Stimulated activated CD8-positive, alpha-beta memory T cell treated with anti-CD3 and anti-CD28 coated beads, Interleukin-7, amount 100 ng/mL, for 48 hours (primary cell): Measurements from ENCODE around the gene RASA3.

Experiments
- DNase-seq, 2 donors: peaks; one replicate each; pipeline ENCODE4 v3.0.0-alpha.2; 2020; ENCODE audit warnings: low read depth in 1 of 2; ENCODE audit errors: extremely low read depth in 1 of 2

Gene RASA3

DNA sequence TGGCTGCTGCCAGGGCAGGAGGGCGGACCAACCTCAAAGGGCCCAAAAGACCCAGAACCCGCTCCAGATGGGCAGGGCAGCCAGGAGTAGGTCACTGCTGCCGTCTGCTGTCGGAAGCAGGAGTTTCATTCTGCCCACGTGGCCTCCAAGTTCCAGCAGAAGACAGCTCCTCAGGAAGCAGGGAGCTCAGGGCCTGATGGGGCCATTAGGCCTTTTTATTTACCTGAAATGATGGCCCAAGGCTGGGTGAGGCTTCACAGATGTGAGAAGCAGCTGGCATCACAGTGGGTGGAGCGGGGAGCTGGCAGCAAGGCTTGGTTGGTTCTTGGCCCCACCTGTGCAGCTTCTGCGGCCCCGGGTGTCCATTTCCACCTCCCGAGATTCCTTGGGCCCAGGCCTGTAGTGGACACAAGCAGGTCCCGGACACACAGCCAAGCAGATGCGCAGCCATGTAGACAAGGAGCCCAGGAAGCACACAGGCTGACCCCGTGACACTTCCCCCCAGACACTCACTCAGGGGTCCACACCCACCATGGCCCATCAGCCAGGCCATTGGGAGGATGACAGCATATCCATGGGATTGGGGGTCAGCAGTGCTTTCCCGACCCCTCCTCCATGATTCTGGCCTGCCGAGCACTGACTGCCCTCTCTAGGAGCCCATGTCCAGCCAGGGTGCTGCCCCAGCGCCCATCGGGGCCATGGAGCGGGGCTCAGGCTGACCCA lies 185.0 kb downstream of the RASA3 start:
- DNase-seq: no peak

DNA sequence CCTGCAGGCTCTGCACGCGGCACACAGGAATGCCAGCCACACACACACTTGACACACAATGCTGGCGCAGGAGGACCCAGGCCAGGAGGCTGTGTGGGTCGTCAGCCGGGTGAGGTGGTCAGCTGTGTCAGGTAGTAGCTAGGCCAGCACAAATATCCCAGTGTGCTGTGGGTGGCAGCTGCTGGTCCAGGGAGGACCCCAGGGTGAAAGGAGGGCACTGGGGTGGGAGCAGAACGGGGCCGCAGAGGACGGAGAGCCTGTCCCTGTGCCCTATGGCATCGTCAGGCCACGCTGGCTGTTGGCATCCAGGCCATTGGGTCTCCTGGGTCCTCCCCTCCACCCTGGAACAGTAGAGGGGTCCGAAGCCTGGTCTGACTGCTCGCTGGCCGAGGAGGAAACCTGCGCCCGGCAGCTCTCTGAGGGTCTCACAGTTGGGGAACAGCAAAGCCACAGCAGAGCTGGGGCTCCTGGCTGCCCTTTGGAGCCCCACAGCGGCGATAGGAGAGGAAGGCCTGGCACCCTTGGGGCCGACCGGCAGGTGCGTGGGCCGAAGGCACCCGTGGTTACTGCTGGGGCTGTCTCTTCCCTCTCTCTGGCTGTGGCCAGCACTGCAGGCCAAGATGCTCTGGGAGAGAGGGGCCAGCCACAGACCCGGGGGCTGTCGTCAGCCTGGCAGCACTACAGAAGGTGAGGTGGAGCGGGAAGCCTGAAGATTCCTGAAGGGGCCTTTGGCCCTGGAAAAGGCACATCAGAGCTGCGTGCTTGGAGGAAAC lies 185.8 kb downstream of the RASA3 start:
- DNase-seq: no peak

GRCh38 chr13:113945857-113946408 lies 186.5 kb downstream of the RASA3 start:
- DNase-seq: no peak

DNA sequence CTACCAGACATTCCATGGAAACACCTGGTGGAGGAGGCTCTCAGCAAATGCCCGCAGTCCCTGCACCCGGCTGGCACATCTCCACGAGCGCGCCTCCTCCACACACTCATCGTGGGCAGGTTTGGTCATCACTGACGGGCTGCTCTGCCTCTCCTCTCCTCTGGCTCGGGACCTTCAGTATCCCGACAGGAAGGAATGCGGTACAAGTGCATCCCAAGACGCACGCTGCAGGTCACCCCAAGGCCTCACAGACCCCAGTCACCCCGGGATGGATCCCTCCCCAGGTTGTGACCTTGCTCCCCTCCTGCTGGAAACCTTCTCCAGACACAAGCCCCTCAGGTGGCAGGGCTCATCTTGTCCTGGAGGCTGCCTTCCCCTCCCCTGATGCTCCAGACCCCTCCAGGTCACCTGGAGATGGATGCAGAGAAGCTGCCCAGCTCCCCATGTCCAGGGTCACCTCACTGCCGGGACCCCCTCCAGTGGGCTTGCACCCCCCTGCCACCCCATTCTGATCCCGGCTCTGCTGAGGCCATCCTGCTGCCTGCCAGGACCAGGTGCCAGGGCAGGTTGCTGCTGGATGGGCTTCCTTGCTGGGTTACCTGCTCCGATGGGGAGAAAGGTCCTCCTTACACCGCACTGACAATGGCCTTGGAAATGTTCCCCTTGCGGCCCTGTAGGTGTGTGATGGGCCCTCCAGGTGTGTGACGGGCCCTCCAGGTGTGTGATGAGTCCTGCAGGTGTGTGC lies 188.4 kb downstream of the RASA3 start:
- no peak for DNase-seq

- DNase-seq: no peak
Observed at GRCh38 chr13:113942591-113943103, 189.8 kb downstream of the RASA3 start.

DNA sequence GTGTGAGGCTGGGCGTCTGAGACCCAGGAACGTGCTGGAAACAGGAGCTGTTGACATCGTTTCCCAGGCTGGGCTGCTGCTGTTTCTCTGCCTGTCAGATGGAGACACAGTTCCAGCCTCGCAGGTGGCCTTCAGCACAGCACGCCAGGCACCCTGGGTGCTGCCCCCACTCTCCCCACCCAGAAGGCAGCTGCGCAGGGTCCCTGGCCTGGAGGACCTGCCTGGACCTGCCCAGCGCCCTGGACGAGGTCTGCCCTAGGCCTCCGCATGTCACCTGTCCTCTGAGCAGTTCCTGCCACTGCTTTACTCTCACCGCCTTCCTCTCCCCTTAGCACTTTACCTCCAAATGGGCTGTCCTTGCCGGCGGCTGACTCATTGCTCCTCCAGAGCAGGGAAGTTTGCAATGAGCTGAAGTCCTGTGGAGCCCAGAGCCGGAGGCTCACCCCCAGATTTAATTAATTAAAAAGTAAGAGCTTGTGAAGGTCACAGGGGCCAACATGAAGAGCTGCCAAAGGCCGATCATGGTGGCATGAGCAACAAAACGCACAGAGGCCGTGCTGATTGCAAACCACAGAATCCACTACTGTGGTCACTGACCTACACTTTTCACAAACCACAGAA lies 190.7 kb downstream of the RASA3 start:
- DNase-seq: no peak

GRCh38 chr13:113939944-113940297 lies 192.5 kb downstream of the RASA3 start:
- no peak for DNase-seq

DNA sequence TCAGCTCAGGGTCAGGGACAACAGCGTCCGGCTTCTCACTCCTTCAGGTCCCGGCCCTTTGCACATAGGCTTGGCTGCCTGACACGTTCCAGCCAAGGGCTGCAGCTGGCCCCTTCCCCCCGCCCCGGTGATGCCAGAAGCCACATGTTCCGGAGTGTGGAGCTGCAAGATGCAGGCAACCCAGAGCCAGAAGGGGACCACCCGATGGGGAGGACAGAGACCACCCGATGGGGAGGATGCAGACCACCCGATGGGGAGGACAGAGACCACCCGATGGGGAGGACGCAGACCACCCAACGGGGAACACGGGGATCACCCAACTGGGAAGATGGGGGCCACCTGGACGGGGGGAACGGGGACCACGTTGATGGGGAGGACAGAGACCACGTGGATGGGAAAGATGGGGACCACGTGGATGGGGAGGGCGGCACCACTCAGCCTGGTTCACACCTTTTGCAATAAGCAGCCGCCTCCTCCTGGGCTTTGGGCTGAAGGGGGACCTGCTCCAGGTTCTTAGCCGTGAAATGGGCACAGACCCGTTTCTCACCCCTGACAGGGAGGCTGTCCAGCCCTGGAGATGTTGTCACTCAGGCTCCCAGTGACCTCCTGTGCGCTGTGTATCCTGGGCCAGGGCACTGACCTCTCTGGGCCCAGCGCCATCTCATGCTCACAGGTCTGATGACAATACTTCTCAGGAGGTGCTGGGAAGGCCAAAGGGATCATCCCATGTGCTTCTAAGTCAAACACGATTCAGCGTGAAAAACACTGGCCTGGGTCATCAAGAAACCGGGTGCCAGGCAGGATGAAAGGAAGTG lies 193.1 kb downstream of the RASA3 start:
- DNase-seq: no peak

DNA sequence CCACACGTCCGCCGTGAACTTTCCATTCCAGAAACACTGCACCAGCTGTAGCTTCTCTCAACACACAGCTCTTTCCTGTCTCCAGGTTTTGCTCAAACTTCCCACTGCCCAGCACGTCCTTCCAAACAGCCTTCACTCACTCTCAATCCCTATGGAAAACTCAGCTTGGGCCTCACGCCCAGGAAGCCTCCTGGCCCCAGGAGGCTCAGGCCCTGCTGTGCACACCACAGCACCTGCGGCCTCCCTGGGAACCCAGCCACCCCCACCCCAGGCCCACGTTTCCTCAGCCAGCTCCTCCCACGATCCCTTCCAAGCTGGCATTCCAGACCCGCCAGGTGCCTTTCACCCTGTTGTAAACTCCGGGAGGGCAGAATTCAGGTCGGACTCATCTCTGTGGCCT lies 193.7 kb downstream of the RASA3 start:
- no peak for DNase-seq

DNA sequence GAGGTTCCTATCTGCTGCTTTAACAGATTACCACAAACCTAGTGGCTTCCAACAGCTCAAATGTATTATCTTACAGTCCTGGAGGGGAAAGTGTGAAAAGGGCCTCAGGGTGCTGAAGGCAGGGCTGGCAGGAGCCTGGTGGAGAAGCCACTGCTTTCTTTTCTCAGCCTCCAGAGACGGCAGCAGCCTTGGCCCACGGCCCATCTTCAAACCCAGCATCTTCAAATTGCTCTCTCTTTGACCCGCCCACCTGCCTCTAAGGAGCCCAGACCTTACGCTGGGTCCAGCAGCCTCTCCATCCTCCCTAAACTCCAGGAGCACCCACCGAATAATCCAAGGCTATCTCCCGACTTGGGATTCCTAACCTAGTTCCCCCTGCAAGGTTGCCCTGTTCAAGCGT lies 194.2 kb downstream of the RASA3 start:
- no peak for DNase-seq

- DNase-seq: no peak
Observed at GRCh38 chr13:113937527-113938180, 194.8 kb downstream of the RASA3 start.

- no peak for DNase-seq
Observed at GRCh38 chr13:113937073-113937472, 195.3 kb downstream of the RASA3 start.

DNA sequence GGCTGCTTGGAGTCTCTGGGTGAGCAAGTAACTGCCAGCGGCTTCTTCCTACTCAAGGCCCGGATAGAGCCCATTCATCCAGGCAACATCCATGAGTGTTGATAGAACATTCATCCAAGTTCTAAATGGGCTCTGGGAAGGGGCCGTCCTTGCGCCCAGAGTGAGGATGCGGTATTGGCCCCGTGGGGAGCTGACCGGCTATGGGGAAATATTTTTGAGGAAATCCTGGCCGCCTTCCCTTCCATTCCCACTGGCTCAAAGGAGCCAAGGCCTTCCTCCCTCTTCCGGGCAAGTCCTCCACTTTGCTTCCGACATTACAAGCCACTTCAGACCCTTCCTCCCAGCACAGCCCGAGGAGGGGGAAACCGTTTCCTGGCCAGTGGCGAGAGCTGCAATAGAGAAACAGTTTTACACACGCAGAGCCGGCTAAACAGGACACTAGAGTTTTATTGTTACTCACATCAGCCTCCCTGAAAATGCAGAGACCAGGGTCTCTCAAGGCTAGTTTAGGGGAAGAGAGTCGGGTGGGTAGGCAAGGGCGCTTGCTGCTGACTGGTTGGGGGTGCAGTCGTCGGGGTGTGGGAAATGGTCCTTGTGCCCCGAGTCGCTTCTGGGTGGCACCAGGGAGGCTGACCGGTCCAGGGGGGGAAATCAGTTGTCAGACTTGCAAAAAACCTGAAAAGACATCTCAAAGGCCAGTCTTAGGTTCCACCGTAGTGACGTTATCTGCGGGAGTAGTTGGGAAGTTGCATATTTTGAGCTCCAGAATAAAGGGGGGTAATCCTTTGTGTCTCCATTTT lies 196.1 kb downstream of the RASA3 start:
- DNase-seq: no peak

DNA sequence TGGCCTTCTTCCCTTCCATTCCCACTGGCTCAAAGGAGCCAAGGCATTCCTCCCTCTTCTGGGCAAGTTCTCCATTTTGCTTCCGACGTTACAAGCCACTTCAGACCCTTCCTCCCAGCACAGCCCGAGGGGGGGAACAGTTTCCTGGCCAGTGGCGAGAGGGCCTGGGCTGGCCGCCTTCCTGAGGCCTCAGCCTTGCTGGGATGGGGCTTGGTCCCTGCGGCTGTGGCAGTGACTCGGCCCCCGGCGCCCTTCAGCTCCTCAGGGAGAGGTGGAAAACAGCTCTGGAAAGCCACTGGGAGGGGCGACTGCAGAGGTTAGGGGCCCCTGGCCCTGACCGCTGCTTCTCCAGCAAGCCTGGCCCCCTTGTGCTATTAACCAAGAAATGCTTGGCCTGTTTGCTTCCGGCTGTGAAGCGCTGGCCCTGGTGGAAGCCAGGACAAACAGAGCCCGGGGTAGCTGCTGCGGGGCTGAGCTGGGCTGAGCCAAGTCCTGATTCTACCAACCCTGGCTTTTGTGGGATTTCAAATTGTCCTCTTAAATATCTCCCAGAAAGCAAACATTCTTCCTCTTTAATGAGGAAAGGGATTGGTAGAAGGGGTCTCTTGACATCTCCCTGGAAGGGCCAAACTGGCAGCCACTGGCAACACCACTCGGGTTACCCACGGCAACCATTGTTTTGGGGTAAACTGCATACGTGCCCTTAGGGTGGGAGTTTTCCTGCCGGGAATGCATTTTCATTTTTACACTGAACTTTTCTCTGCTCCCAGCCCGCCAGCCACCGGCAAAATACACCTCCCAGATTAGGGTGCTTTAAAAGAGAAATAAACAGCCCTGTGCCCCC lies 197.2 kb downstream of the RASA3 start:
- no peak for DNase-seq

GRCh38 chr13:113934576-113934975 lies 197.8 kb downstream of the RASA3 start:
- DNase-seq: no peak

GRCh38 chr13:113933901-113934300 lies 198.5 kb downstream of the RASA3 start:
- no peak for DNase-seq

DNA sequence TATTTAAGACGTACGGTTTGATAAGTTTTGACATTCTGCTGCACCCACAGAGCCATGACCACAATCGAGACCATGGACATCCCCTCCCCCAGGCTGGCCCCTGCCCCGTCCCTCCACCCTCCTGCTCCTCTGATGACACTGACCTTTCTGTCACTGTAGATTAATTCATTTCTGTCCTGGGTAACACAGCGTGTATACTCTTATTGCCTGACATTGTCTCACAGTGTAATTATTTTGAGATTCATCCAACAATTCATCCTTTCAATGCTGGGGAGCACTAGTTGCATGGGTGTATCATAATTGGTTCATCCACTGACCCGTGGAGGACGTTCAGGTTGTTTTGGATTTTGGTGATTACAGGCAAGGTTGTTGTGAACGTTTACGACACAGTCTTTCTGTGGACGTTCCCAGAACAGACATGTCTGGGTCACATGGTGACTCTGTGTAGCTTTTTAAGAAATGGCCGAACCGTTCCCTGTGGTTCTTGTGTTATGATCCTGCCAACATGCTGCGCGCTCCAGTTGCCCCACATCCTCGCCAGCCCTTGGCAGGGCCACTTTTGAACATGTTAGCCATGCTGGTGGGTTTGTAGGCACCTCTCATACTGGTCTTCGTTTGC lies 200.5 kb downstream of the RASA3 start:
- DNase-seq: no peak
